Measurements from ENCODE around the gene XRCC1. TPM values are rescaled to one million over a fixed set of nuclear protein-coding genes. Genes with fewer than 3 reads are reported as not detected.
"Not testable (repeated sequence)": the region's sequence is repeated elsewhere in the genome, so short reads cannot be mapped to it uniquely, and the experiment has no call there.

XRCC1 gene
- total RNA-seq, 3 donors from 2014 or later: 21.0 to 30.6 (median 29.0) TPM

- no peaks in the 10 kb centered on the region for H3K9me3 ChIP-seq
- H3K4me3 ChIP-seq: no peak overlapping the region
- no peak overlapping the region for H3K27ac ChIP-seq
- no peaks in the 10 kb centered on the region for H3K4me1 ChIP-seq
- no peak for DNase-seq (ENCODE audit: low spot score in 2 of 2)
- intact Hi-C loops (cut with DNase I; ENCODE audit: low total_unique reads): no loop called here
- TF ChIP-seq POLR2AphosphoS5 (IDR thresholded peaks at IDR 0.05): no peak
- no peak for TF ChIP-seq POLR2A (IDR thresholded peaks at IDR 0.05)
- TF ChIP-seq CTCF (IDR thresholded peaks at IDR 0.05): no peak
- H3K36me3 ChIP-seq: no peaks in the 10 kb centered on the region
- no peaks in the 10 kb centered on the region for H3K27me3 ChIP-seq
Measured at GRCh38 chr19:43551399-43552197, 23.7 kb downstream of the XRCC1 start.

DNA sequence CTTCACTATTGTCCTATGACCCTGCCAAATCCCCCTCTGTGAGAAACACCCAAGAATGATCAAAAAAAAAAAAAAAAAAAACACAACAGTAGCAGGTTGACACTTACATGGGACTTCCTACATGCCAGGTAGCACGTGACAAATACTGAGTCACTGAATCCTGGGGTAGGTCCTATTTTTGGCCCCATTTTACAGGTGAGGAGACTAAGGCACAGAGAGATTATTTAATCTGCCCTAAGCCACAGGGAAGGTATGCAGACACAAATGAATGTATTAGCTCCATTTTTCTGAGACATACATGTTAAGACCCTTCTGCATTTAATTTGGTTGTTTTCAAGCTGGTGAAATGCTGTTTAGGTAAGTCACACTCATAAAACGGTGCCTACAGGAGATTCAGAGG lies 26.6 kb downstream of the XRCC1 start:
- no peaks in the 10 kb centered on the region for H3K4me1 ChIP-seq
- no peaks in the 10 kb centered on the region for H3K27me3 ChIP-seq
- intact Hi-C loops (cut with DNase I; ENCODE audit: low total_unique reads): no loop called here
- no peaks in the 10 kb centered on the region for H3K36me3 ChIP-seq
- no peak for DNase-seq (ENCODE audit: low spot score in 2 of 2)
- TF ChIP-seq CTCF (IDR thresholded peaks at IDR 0.05) (no peak), POLR2AphosphoS5 (IDR thresholded peaks at IDR 0.05) (no peak), POLR2A (IDR thresholded peaks at IDR 0.05) (no peak)
- H3K27ac ChIP-seq: no peak overlapping the region
- no peak overlapping the region for H3K4me3 ChIP-seq
- H3K9me3 ChIP-seq: no peaks in the 10 kb centered on the region

DNA sequence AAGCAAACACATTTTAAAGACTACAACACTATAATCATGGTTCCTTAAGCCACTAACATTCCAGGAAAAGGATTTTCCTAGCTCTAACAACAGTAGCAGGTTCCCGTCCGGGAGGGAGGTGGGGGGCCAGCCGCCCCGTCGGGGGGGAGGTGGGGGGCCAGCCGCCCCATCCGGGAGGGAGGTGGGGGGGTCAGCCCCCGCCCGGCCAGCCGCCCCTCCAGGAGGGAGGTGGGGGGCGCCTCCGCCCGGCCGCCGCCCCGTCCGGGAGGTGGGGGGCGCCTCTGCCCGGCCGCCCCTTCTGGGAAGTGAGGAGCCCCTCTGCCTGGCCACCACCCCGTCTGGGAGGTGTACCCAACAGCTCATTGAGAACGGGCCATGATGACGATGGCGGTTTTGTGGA lies 27.4 kb downstream of the XRCC1 start:
- intact Hi-C loops (cut with DNase I; ENCODE audit: low total_unique reads); H3K4me3 ChIP-seq; H3K27me3 ChIP-seq; H3K36me3 ChIP-seq; H3K9me3 ChIP-seq; H3K27ac ChIP-seq; DNase-seq (ENCODE audit: low spot score in 2 of 2); H3K4me1 ChIP-seq: not testable (repeated sequence)

DNA sequence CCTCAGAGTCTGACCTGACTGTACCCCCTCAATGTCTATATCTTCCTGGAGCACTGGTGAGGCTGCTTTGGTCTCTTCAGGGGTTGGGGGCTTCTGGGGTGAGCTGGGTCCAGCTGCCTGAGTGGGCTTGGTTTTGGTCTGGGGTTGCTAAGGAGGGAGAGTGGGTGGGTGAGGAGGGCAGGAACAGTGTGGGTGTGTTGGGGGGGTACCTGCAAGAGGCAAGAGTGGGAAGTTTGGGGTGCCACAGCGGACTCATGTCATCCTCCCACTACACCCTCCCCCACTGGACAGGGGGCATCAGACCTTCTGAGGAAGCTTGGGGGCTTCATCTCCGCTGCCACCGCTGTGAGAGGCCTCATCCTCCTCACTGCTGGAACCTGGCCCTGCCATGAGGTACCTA lies 28.7 kb downstream of the XRCC1 start:
- Histone ChIP-seq H3K4me3 (no peak overlapping the region), H3K9me3 (no peaks in the 10 kb centered on the region), H3K27ac (no peak overlapping the region), H3K27me3 (no peaks in the 10 kb centered on the region), H3K36me3 (no peaks in the 10 kb centered on the region), H3K4me1 (no peaks in the 10 kb centered on the region)
- no peak for DNase-seq (ENCODE audit: low spot score in 2 of 2)
- intact Hi-C loops (cut with DNase I; ENCODE audit: low total_unique reads): no loop called here
- TF ChIP-seq POLR2A (IDR thresholded peaks at IDR 0.05) (no peak), POLR2AphosphoS5 (IDR thresholded peaks at IDR 0.05) (no peak), CTCF (IDR thresholded peaks at IDR 0.05) (no peak)

DNA sequence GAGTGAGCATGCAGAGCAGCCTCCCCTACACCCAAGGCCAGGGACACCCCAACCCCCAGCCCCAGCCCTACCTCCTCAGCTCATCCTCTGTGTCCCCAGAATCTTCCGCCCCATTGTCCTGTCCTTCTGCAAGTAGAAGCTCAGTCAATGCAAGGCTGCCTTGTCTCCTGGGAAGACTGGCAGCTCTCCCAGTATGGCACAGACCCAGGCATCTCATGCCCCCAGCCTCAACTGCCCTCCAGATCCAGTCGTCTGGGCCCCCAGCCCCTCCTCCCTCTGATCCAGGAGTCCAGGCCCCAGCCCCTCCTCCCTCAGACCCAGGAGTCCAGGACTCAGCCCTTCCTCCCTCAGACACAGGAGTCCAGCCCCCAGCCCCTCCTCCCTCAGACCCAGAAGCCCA lies 29.3 kb downstream of the XRCC1 start:
- Histone ChIP-seq H3K9me3 (no peaks in the 10 kb centered on the region), H3K27ac (no peak overlapping the region), H3K36me3 (no peaks in the 10 kb centered on the region), H3K4me1 (no peaks in the 10 kb centered on the region), H3K27me3 (no peaks in the 10 kb centered on the region), H3K4me3 (no peak overlapping the region)
- TF ChIP-seq POLR2A (IDR thresholded peaks at IDR 0.05) (no peak), CTCF (IDR thresholded peaks at IDR 0.05) (no peak), POLR2AphosphoS5 (IDR thresholded peaks at IDR 0.05) (no peak)
- DNase-seq (ENCODE audit: low spot score in 2 of 2): no peak
- intact Hi-C loops (cut with DNase I; ENCODE audit: low total_unique reads): no loop called here

Data from breast epithelium (tissue), 4 donors.